Panc1 (cell line): ENCODE measurements around the gene HDDC2.

Experiments used
- CTCF ChIP-seq: fragments of 450-650 bp; IDR thresholded peaks from 2 replicates; pipeline ENCODE4 v1.5.1; 2017; ENCODE audit warnings: mild to moderate bottlenecking
- POLR2AphosphoS5 ChIP-seq: IDR thresholded peaks from 2 replicates; pipeline ENCODE4 v1.6.1; 2012; ENCODE audit warnings: mild to moderate bottlenecking, low read depth, low read length, moderate library complexity
- REST ChIP-seq, 2 experiments: IDR thresholded peaks; 2 replicates each; pipeline ENCODE4 v1.6.1; 2011 to 2012; ENCODE audit warnings: low read depth in 2 of 2, control low read depth in 1 of 2, low read length in 1 of 2, mild to moderate bottlenecking in 1 of 2, moderate library complexity in 1 of 2; ENCODE audit not compliant: insufficient read depth in 1 of 2
- SIN3A ChIP-seq: IDR thresholded peaks from 2 replicates; pipeline ENCODE4 v1.6.1; 2012; ENCODE audit warnings: low read depth, mild to moderate bottlenecking, low read length, moderate library complexity, borderline replicate concordance; ENCODE audit not compliant: insufficient read depth
- TCF7L2 ChIP-seq: IDR thresholded peaks from 2 replicates; pipeline ENCODE4 v1.6.1; 2011; ENCODE audit warnings: mild to moderate bottlenecking, low read depth, low read length, inconsistent platforms

GRCh38 chr6:125271486-125272159 lies 30.1 kb downstream of the HDDC2 start:
- TF ChIP-seq CTCF (no peak), POLR2AphosphoS5 (no peak), SIN3A (no peak), REST (IDR thresholded peaks at IDR 0.05; ENCODE audit: insufficient read depth in 1 of 2, low read depth in 2 of 2, low read length in 1 of 2) (no peak), TCF7L2 (no peak)
